ENCODE results near the gene STK11.

DNA sequence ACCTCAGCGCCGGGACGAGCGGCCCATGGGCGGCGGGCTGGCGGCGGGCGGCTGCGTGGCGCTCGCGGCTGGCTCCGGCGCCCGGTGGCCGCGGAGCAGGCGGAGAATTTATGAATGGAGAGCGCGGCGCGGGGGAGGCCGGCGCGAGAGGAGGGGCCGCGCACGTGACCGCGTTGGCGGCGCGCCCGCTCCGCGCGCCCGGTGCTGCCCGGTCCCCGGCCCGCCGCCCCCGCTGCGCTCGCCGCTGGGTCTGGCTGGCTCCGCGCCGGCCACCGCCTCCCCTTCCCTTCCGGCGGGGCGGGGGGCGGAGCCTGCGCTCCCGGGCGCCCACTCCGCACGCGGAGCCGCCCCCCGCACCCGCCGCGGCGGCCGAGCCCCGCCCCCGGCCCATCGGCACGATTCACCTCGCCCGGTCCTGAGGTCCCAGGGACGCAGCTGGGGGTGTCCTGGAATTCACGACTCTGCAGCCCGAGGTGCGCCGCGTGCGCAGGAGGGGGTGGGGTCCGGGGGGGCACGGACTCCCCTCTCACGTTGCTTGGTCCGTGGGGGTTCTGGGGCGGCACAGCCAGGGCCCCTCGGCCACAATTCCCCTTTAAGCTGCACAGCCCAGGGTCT, 32.3 kb downstream of the STK11 start, which contains the start of gene CBARP:
- TF ChIP-seq EZH2phosphoT487 (IDR thresholded peaks at IDR 0.05; ENCODE audit: insufficient read depth, low read depth), result no peak
- TF ChIP-seq EZH2 (IDR thresholded peaks at IDR 0.05; ENCODE audit: insufficient read depth, poor library complexity, severe bottlenecking), result no peak

All from GM23248 (cell line).